Endothelial cell of umbilical vein (primary cell): Measurements from ENCODE around the gene BRAT1.

Experiments used
- EZH2 ChIP-seq: IDR thresholded peaks from 2 replicates; pipeline ENCODE4 v1.6.1; 2012; ENCODE audit warnings: borderline replicate concordance, low read depth, mild to moderate bottlenecking, moderate library complexity, low read length, inconsistent platforms; ENCODE audit not compliant: severe bottlenecking
- FOS ChIP-seq: IDR thresholded peaks from 2 replicates; pipeline ENCODE4 v1.6.1; 2011; ENCODE audit warnings: mild to moderate bottlenecking, low read length, moderate library complexity, borderline replicate concordance; ENCODE audit not compliant: insufficient read depth
- JUN ChIP-seq: IDR thresholded peaks from 2 replicates; pipeline ENCODE4 v1.6.1; 2011; ENCODE audit warnings: borderline replicate concordance, low read depth; ENCODE audit not compliant: insufficient read length, insufficient read depth
- MYC ChIP-seq: IDR thresholded peaks from one replicate; pipeline ENCODE4 v1.6.1; 2011; ENCODE audit warnings: mild to moderate bottlenecking, low read depth, low read length
- POLR2A ChIP-seq: IDR thresholded peaks from 2 replicates; pipeline ENCODE4 v1.6.1; 2012; ENCODE audit warnings: low read depth, mild to moderate bottlenecking, control low read depth, low read length
- POLR2AphosphoS5 ChIP-seq: IDR thresholded peaks from 2 replicates; pipeline ENCODE4 v1.6.1; 2012; ENCODE audit warnings: low read depth, mild to moderate bottlenecking, control low read depth, low read length, moderate library complexity; ENCODE audit not compliant: insufficient read depth
- TF ChIP-seq, protein P1 (sequence below), 2 donors: IDR thresholded peaks; 1 replicate in 1 of 2; 2 replicates in 1 of 2; pipeline ENCODE4 v1.5.1; 2011; ENCODE audit warnings: low read length in 2 of 2, mild to moderate bottlenecking in 2 of 2, moderate library complexity in 2 of 2, control low read depth in 1 of 2, inconsistent platforms in 1 of 2, low read depth in 1 of 2; ENCODE audit not compliant: insufficient read depth in 1 of 2; ENCODE audit errors: extremely low read depth in 1 of 2
- TF ChIP-seq, protein P2 (sequence below): IDR thresholded peaks from 2 replicates; pipeline ENCODE4 v1.6.1; 2011; ENCODE audit not compliant: insufficient read depth, insufficient read length

DNA sequence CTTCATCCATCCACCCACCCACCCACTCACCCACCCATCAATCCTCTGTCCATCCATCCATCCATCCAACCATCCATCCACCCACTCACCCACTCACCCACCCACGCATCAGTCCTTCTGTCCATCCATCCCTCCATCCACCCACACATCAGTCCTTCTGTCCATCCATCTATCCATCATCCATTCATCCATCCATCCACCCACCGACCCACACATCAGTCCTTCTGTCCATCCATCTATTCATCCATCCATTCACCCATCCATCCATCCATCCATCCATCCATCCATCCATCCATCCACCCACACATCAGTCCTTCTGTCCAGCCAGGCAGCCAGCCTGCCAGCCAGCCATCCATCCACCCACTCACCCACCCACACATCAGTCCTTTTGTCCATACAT lies 63.3 kb downstream of the BRAT1 start:
- TF ChIP-seq, protein P1, sequence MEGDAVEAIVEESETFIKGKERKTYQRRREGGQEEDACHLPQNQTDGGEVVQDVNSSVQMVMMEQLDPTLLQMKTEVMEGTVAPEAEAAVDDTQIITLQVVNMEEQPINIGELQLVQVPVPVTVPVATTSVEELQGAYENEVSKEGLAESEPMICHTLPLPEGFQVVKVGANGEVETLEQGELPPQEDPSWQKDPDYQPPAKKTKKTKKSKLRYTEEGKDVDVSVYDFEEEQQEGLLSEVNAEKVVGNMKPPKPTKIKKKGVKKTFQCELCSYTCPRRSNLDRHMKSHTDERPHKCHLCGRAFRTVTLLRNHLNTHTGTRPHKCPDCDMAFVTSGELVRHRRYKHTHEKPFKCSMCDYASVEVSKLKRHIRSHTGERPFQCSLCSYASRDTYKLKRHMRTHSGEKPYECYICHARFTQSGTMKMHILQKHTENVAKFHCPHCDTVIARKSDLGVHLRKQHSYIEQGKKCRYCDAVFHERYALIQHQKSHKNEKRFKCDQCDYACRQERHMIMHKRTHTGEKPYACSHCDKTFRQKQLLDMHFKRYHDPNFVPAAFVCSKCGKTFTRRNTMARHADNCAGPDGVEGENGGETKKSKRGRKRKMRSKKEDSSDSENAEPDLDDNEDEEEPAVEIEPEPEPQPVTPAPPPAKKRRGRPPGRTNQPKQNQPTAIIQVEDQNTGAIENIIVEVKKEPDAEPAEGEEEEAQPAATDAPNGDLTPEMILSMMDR (IDR thresholded peaks at IDR 0.05; ENCODE audit: extremely low read depth in 1 of 2, insufficient read depth in 1 of 2, low read depth in 1 of 2, low read length in 2 of 2): no peak
- no peak for TF ChIP-seq EZH2
- no peak for TF ChIP-seq JUN
- TF ChIP-seq MYC: no peak
- no peak for TF ChIP-seq POLR2A
- TF ChIP-seq, protein P2, sequence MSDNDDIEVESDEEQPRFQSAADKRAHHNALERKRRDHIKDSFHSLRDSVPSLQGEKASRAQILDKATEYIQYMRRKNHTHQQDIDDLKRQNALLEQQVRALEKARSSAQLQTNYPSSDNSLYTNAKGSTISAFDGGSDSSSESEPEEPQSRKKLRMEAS: no peak
- no peak for TF ChIP-seq POLR2AphosphoS5
- no peak for TF ChIP-seq FOS
